ENCODE results near the gene QRFP.
"Not testable (repeated sequence)": the region's sequence is repeated elsewhere in the genome, so short reads cannot be mapped to it uniquely, and the experiment has no call there.

Gene QRFP

GRCh38 chr9:130918826-130919558, 22.4 kb upstream of the QRFP start:
- DNase-seq, result no peak

GRCh38 chr9:130918101-130918825, 21.7 kb upstream of the QRFP start:
- no peak for DNase-seq

- DNase-seq, result no peak
Observed at GRCh38 chr9:130917168-130917960, 20.8 kb upstream of the QRFP start.

GRCh38 chr9:130915096-130915447, 18.5 kb upstream of the QRFP start:
- DNase-seq, result no peak

GRCh38 chr9:130914417-130915095, 17.9 kb upstream of the QRFP start:
- no peak for DNase-seq

GRCh38 chr9:130913599-130914416, 17.2 kb upstream of the QRFP start:
- DNase-seq, result no peak

GRCh38 chr9:130912932-130913598, 16.5 kb upstream of the QRFP start:
- DNase-seq, result no peak

GRCh38 chr9:130911254-130912049, 14.8 kb upstream of the QRFP start:
- DNase-seq, result no peak

GRCh38 chr9:130910670-130911069, 14.1 kb upstream of the QRFP start:
- DNase-seq, result not testable (repeated sequence)

GRCh38 chr9:130910041-130910440, 13.4 kb upstream of the QRFP start:
- DNase-seq, result not testable (repeated sequence)

- DNase-seq, result no peak
Observed at GRCh38 chr9:130908878-130909355, 12.3 kb upstream of the QRFP start.

GRCh38 chr9:130908146-130908877, 11.7 kb upstream of the QRFP start:
- no peak for DNase-seq

- no peak for DNase-seq
Observed at GRCh38 chr9:130906735-130907416, 10.3 kb upstream of the QRFP start.

GRCh38 chr9:130905902-130906734, 9.5 kb upstream of the QRFP start:
- no peak for DNase-seq

GRCh38 chr9:130905125-130905901, 8.7 kb upstream of the QRFP start:
- DNase-seq, result no peak

- DNase-seq, result no peak
Observed at GRCh38 chr9:130904070-130905044, 7.7 kb upstream of the QRFP start.
